HG02884 (cell line): ENCODE measurements around the gene KAZN.

Experiments
- ATAC-seq: cut with Tn5 transposase; IDR thresholded peaks from one replicate; pipeline ENCODE4 v1.9.1; 2021; ENCODE audit warnings: mild to moderate bottlenecking, moderate library complexity; ENCODE audit not compliant: unreplicated experiment

Gene KAZN

GRCh38 chr1:15141935-15142539 is 543.6 kb downstream of the KAZN start:
- ATAC-seq, result no peak

- no peak for ATAC-seq
Observed at GRCh38 chr1:15145327-15145726, 546.8 kb downstream of the KAZN start.

- ATAC-seq, result no peak
Observed at GRCh38 chr1:15146142-15146680, 547.7 kb downstream of the KAZN start.

GRCh38 chr1:15146971-15147376 is 548.5 kb downstream of the KAZN start:
- ATAC-seq, result no peak

GRCh38 chr1:15148004-15148403 is 549.5 kb downstream of the KAZN start:
- ATAC-seq, result no peak

- no peak for ATAC-seq
Observed at GRCh38 chr1:15148475-15148874, 550.0 kb downstream of the KAZN start.

- ATAC-seq, result no peak
Observed at GRCh38 chr1:15148941-15149340, 550.5 kb downstream of the KAZN start.

- ATAC-seq, result no peak
Observed at GRCh38 chr1:15150376-15150775, 551.9 kb downstream of the KAZN start.

- no peak for ATAC-seq
Observed at GRCh38 chr1:15151377-15151806, 552.9 kb downstream of the KAZN start.

GRCh38 chr1:15151871-15152270 is 553.4 kb downstream of the KAZN start:
- no peak for ATAC-seq

GRCh38 chr1:15152318-15153183 is 554.1 kb downstream of the KAZN start:
- ATAC-seq, result no peak

GRCh38 chr1:15153184-15153841 is 554.8 kb downstream of the KAZN start, which contains the start of gene TMEM51:
TSS of gene TMEM51 (plus strand) at chr1:15153747. CDS start at chr1:15215088, 61,341 bp downstream.
- no peak for ATAC-seq

- ATAC-seq, result no peak
Observed at GRCh38 chr1:15153842-15154479, 555.5 kb downstream of the KAZN start.

GRCh38 chr1:15154480-15155036 is 556.1 kb downstream of the KAZN start:
- no peak for ATAC-seq

- no peak for ATAC-seq
Observed at GRCh38 chr1:15155191-15155590, 556.7 kb downstream of the KAZN start.

- ATAC-seq, result no peak
Observed at GRCh38 chr1:15155888-15156741, 557.6 kb downstream of the KAZN start.

GRCh38 chr1:15156807-15157380 is 558.4 kb downstream of the KAZN start:
- no peak for ATAC-seq

- no peak for ATAC-seq
Observed at GRCh38 chr1:15157524-15158399, 559.3 kb downstream of the KAZN start.
